Right lung (tissue), 5 donors: ENCODE data around the gene DNAI7. TPM values are rescaled to one million over a fixed set of nuclear protein-coding genes. Genes with fewer than 3 reads are reported as not detected.

Source experiments
- DNase-seq, 2 donors: peaks; one replicate each; pipeline ENCODE4 v3.0.0-alpha.2; 2013
- polyA plus RNA-seq, 5 donors: library from polyadenylated mRNA; unstranded; fragments of 120-200 nt; gene quantifications; one replicate each; pipeline versions ENCODE4 v1.2.1 to v1.2.3, GENCODE V29; 2013; ENCODE audit warnings: inconsistent platforms in 1 of 5, low replicate concordance in 1 of 5; ENCODE audit not compliant: insufficient read length in 5 of 5, insufficient read depth in 1 of 5

DNAI7 gene
- polyA plus RNA-seq, 5 donors, result 3.6 to 8.0 (median 5.3) TPM

GRCh38 chr12:25106818-25107217 is 88.1 kb downstream of the DNAI7 start:
- DNase-seq, result no peak

- no peak for DNase-seq
These were observed 92.6 kb downstream of the DNAI7 start for GRCh38 chr12:25102402-25102801.

GRCh38 chr12:25101092-25101445 is 93.9 kb downstream of the DNAI7 start:
- no peak for DNase-seq

GRCh38 chr12:25100194-25101091 is 94.5 kb downstream of the DNAI7 start:
- no peak for DNase-seq

GRCh38 chr12:25099010-25099409 is 96.0 kb downstream of the DNAI7 start:
- DNase-seq, result no peak

- DNase-seq, result no peak
These were observed 105.2 kb downstream of the DNAI7 start for GRCh38 chr12:25089738-25090137.

GRCh38 chr12:25087596-25087995 is 107.4 kb downstream of the DNAI7 start:
- no peak for DNase-seq

- no peak for DNase-seq
These were observed 110.1 kb downstream of the DNAI7 start for GRCh38 chr12:25084816-25085215.

- no peak for DNase-seq
These were observed 111.7 kb downstream of the DNAI7 start for GRCh38 chr12:25083211-25083610.

GRCh38 chr12:25082628-25083027 is 112.3 kb downstream of the DNAI7 start:
- DNase-seq, result no peak

- no peak for DNase-seq
These were observed 115.6 kb downstream of the DNAI7 start for GRCh38 chr12:25079393-25079792.

- DNase-seq, result no peak
These were observed 120.0 kb downstream of the DNAI7 start for GRCh38 chr12:25074954-25075353.

- no peak for DNase-seq
These were observed 120.8 kb downstream of the DNAI7 start for GRCh38 chr12:25074113-25074512.

- DNase-seq, result no peak
These were observed 121.9 kb downstream of the DNAI7 start for GRCh38 chr12:25072906-25073650.

- no peak for DNase-seq
These were observed 123.6 kb downstream of the DNAI7 start for GRCh38 chr12:25071366-25071765.

GRCh38 chr12:25069224-25069623 is 125.7 kb downstream of the DNAI7 start:
- no peak for DNase-seq

GRCh38 chr12:25065035-25065434 is 129.9 kb downstream of the DNAI7 start:
- DNase-seq, result no peak

- DNase-seq, result no peak
These were observed 130.9 kb downstream of the DNAI7 start for GRCh38 chr12:25063873-25064628.

- no peak for DNase-seq
These were observed 136.3 kb downstream of the DNAI7 start for GRCh38 chr12:25058658-25059058.
